Mesenchymal stem cell (in vitro differentiated cells and primary cell): Measurements from ENCODE around the gene TEX36.
"Not testable (repeated sequence)": the region's sequence is repeated elsewhere in the genome, so short reads cannot be mapped to it uniquely, and the experiment has no call there.

ENCODE experiments used
- DNase-seq: peaks from one replicate; pipeline ENCODE4 v3.0.0-alpha.2; 2013
- H2AFZ ChIP-seq: one replicate; pipeline ENCODE4 v1.6.1; 2013; ENCODE audit warnings: low read depth, mild to moderate bottlenecking, control low read depth, inconsistent platforms, low read length, moderate library complexity
- H2AK5ac ChIP-seq: 2 replicates; pipeline ENCODE4 v1.6.1; 2013; ENCODE audit warnings: low read length, moderate library complexity, mild to moderate bottlenecking, inconsistent platforms; ENCODE audit not compliant: severe bottlenecking
- H2BK120ac ChIP-seq: one replicate; pipeline ENCODE4 v1.6.1; 2013; ENCODE audit warnings: low read depth, mild to moderate bottlenecking, inconsistent platforms, low read length, moderate library complexity
- H2BK12ac ChIP-seq, 2 experiments: one replicate each; pipeline ENCODE4 v1.6.1; 2013; ENCODE audit warnings: inconsistent platforms in 2 of 2, low read length in 2 of 2, mild to moderate bottlenecking in 2 of 2, moderate library complexity in 2 of 2, control low read depth in 1 of 2
- H2BK15ac ChIP-seq: one replicate; pipeline ENCODE4 v1.6.1; 2013; ENCODE audit warnings: mild to moderate bottlenecking, low read depth, inconsistent platforms; ENCODE audit not compliant: poor library complexity, severe bottlenecking
- H2BK5ac ChIP-seq: 2 replicates; pipeline ENCODE4 v1.6.1; 2013; ENCODE audit warnings: low read depth, mild to moderate bottlenecking, low read length, control low read depth, inconsistent platforms; ENCODE audit not compliant: poor library complexity, severe bottlenecking
- H3K14ac ChIP-seq, 2 experiments: one replicate each; pipeline ENCODE4 v1.6.1; 2013; ENCODE audit warnings: inconsistent platforms in 2 of 2, low read length in 2 of 2, control low read depth in 1 of 2, mild to moderate bottlenecking in 1 of 2, moderate library complexity in 1 of 2
- H3K18ac ChIP-seq, 2 experiments: one replicate each; pipeline ENCODE4 v1.6.1; 2013; ENCODE audit warnings: inconsistent platforms in 2 of 2, low read length in 2 of 2, control low read depth in 1 of 2, low read depth in 1 of 2, mild to moderate bottlenecking in 1 of 2
- H3K23ac ChIP-seq, 2 experiments: one replicate each; pipeline ENCODE4 v1.6.1; 2013; ENCODE audit warnings: inconsistent platforms in 2 of 2, low read length in 2 of 2, mild to moderate bottlenecking in 2 of 2, moderate library complexity in 2 of 2, control low read depth in 1 of 2
- H3K27ac ChIP-seq: 2 replicates; pipeline ENCODE4 v1.5.1; 2013; ENCODE audit warnings: mild to moderate bottlenecking, moderate library complexity, low read length, control low read depth, inconsistent platforms; ENCODE audit not compliant: poor library complexity, severe bottlenecking
- H3K27me3 ChIP-seq, 2 experiments: 2 replicates each; pipeline versions ENCODE4 v1.6.1 to v1.7.0; 2013; ENCODE audit warnings: low read length in 2 of 2, mild to moderate bottlenecking in 2 of 2, moderate library complexity in 2 of 2, control low read depth in 1 of 2, inconsistent platforms in 1 of 2; ENCODE audit not compliant: control insufficient read depth in 1 of 2, insufficient read depth in 1 of 2
- H3K36me3 ChIP-seq, 2 experiments: 2 replicates each; pipeline versions ENCODE4 v1.6.1 to v1.7.0; 2013; ENCODE audit warnings: low read length in 2 of 2, control low read depth in 1 of 2, inconsistent platforms in 1 of 2, low read depth in 1 of 2, mild to moderate bottlenecking in 1 of 2; ENCODE audit not compliant: insufficient read depth in 2 of 2, control insufficient read depth in 1 of 2
- H3K4ac ChIP-seq, 2 experiments: one replicate each; pipeline ENCODE4 v1.6.1; 2013; ENCODE audit warnings: inconsistent platforms in 2 of 2, low read length in 2 of 2, mild to moderate bottlenecking in 2 of 2, moderate library complexity in 2 of 2, control low read depth in 1 of 2, low read depth in 1 of 2
- H3K4me1 ChIP-seq: 2 replicates; pipeline ENCODE4 v1.6.1; 2013; ENCODE audit warnings: low read depth, low read length, control low read depth; ENCODE audit not compliant: control insufficient read depth, insufficient read depth
- H3K4me2 ChIP-seq: 2 replicates; pipeline ENCODE4 v1.6.1; 2013; ENCODE audit warnings: low read length, mild to moderate bottlenecking, inconsistent platforms; ENCODE audit not compliant: poor library complexity, severe bottlenecking
- H3K4me3 ChIP-seq, 2 experiments: 2 replicates each; pipeline versions ENCODE4 v1.5.1 to v1.7.0; 2013; ENCODE audit warnings: low read length in 2 of 2, mild to moderate bottlenecking in 2 of 2, control low read depth in 1 of 2, low read depth in 1 of 2; ENCODE audit not compliant: insufficient read depth in 1 of 2
- H3K79me1 ChIP-seq: replicated peaks from 2 replicates; pipeline ENCODE4 v1.6.1; 2013; ENCODE audit warnings: mild to moderate bottlenecking, control low read depth, low read length, inconsistent platforms; ENCODE audit not compliant: poor library complexity, severe bottlenecking
- H3K9ac ChIP-seq: 2 replicates; pipeline ENCODE4 v1.7.0; 2013; ENCODE audit warnings: mild to moderate bottlenecking, low read length, moderate library complexity
- H3K9me3 ChIP-seq: 2 replicates; pipeline ENCODE4 v1.7.0; 2013; ENCODE audit warnings: mild to moderate bottlenecking, low read length; ENCODE audit not compliant: control insufficient read depth
- H4K8ac ChIP-seq: one replicate; pipeline ENCODE4 v1.6.1; 2013; ENCODE audit warnings: inconsistent platforms, mild to moderate bottlenecking, low read length, moderate library complexity
- H4K91ac ChIP-seq: one replicate; pipeline ENCODE4 v1.6.1; 2013; ENCODE audit warnings: mild to moderate bottlenecking, low read length, inconsistent platforms
- WGBS: methylation state at CpG from one replicate; pipeline ENCODE4 v1.1.7; 2013; ENCODE audit warnings: mixed read lengths; 5-methylcytosine and 5-hydroxymethylcytosine counted together

Gene TEX36

GRCh38 chr10:125624800-125625199, 58.2 kb downstream of the TEX36 start:
- 83% methylated on average over 7 of the region's 7 CpGs for WGBS
- H3K27ac ChIP-seq, result no peak overlapping the region
- H2BK12ac ChIP-seq, result no peak overlapping the region
- H2AFZ ChIP-seq, result no peak overlapping the region
- no peak overlapping the region for H3K9ac ChIP-seq
- no peaks in the 10 kb centered on the region for H3K4me1 ChIP-seq
- no peak overlapping the region for H3K18ac ChIP-seq
- no peak overlapping the region for H4K91ac ChIP-seq
- H3K4me2 ChIP-seq, result no peak overlapping the region
- H3K79me1 ChIP-seq, result no peaks in the 10 kb centered on the region
- H2BK120ac ChIP-seq, result no peak overlapping the region
- no peak overlapping the region for H2BK15ac ChIP-seq
- no peak overlapping the region for H2AK5ac ChIP-seq
- no peak overlapping the region for H3K14ac ChIP-seq
- H2BK5ac ChIP-seq, result no peak overlapping the region
- no peak overlapping the region for H4K8ac ChIP-seq
- H3K36me3 ChIP-seq, result no peaks in the 10 kb centered on the region
- H3K4me3 ChIP-seq, result no peak overlapping the region
- peaks cover 9% of the 10 kb centered on the region for H3K9me3 ChIP-seq
- no peak overlapping the region for H3K23ac ChIP-seq
- no peak overlapping the region for H3K4ac ChIP-seq
- DNase-seq, result no peak
- H3K27me3 ChIP-seq, result peaks cover 9 to 21% of the 10 kb centered on the region in 2 experiments

DNA sequence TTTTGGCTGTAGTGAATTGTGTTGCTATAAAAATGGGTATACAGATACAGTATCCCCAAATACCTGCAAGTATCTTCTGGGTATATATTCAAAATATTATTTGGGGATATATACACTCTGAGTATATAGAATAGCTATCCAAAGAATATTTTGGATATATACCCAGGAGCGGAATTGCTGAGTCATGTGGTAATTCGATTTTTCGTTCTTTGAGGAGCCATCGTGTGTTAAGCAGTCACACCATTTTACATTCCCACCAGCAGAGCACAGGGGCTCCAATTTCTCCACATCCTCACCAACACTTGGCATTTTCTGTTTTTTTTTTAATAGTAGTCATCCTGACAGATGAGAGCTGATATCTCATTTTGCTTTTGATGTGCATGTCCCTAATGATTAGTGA, 61.9 kb downstream of the TEX36 start:
- no peak for DNase-seq
- Histone ChIP-seq H3K9me3 (peaks cover 9% of the 10 kb centered on the region), H4K8ac (no peak overlapping the region), H2AFZ (no peak overlapping the region), H3K9ac (no peak overlapping the region), H3K4me2 (no peak overlapping the region), H3K14ac (no peak overlapping the region), H4K91ac (no peak overlapping the region), H2BK120ac (no peak overlapping the region), H2BK5ac (no peak overlapping the region), H3K4ac (no peak overlapping the region), H3K36me3 (no peaks in the 10 kb centered on the region), H3K4me3 (no peak overlapping the region), H3K79me1 (no peaks in the 10 kb centered on the region), H3K18ac (no peak overlapping the region), H2BK12ac (no peak overlapping the region), H2BK15ac (no peak overlapping the region), H3K27ac (no peak overlapping the region), H3K4me1 (no peaks in the 10 kb centered on the region), H3K23ac (no peak overlapping the region), H2AK5ac (no peak overlapping the region), H3K27me3 (peaks cover 0 to 5% of the 10 kb centered on the region in 2 experiments)
- WGBS, result 95% methylated on average over 4 of the region's 4 CpGs

- Histone ChIP-seq H2BK5ac (no peak overlapping the region), H3K36me3 (no peaks in the 10 kb centered on the region), H2AFZ (no peak overlapping the region), H3K4me1 (no peaks in the 10 kb centered on the region), H3K27ac (no peak overlapping the region), H2BK12ac (no peak overlapping the region), H3K14ac (no peak overlapping the region), H3K9ac (no peak overlapping the region), H3K9me3 (peaks cover 9% of the 10 kb centered on the region), H3K4me3 (no peak overlapping the region), H4K8ac (no peak overlapping the region), H2BK15ac (no peak overlapping the region), H3K79me1 (no peaks in the 10 kb centered on the region), H2AK5ac (no peak overlapping the region), H3K4ac (no peak overlapping the region), H3K27me3 (peaks cover 0 to 5% of the 10 kb centered on the region in 2 experiments), H3K23ac (no peak overlapping the region), H2BK120ac (no peak overlapping the region), H4K91ac (no peak overlapping the region), H3K4me2 (no peak overlapping the region), H3K18ac (no peak overlapping the region)
- no peak for DNase-seq
- 83% methylated on average over 1 of the region's 1 CpG for WGBS
These were observed 62.6 kb downstream of the TEX36 start for GRCh38 chr10:125620401-125620800.

GRCh38 chr10:125613062-125613461, 69.9 kb downstream of the TEX36 start:
- WGBS, result 74% methylated on average over 6 of the region's 8 CpGs
- not testable (repeated sequence) for H3K36me3 ChIP-seq

More at GRCh38 chr10:125613062-125613461, 69.9 kb downstream of the TEX36 start:
- H3K4me3 ChIP-seq, H2AFZ ChIP-seq, H3K27ac ChIP-seq, H2BK5ac ChIP-seq, H3K18ac ChIP-seq, H3K9ac ChIP-seq, H4K91ac ChIP-seq, H3K4me2 ChIP-seq, H2BK12ac ChIP-seq, H3K4ac ChIP-seq, H2AK5ac ChIP-seq, H3K4me1 ChIP-seq, H2BK15ac ChIP-seq, H2BK120ac ChIP-seq, DNase-seq, H4K8ac ChIP-seq, H3K23ac ChIP-seq, H3K27me3 ChIP-seq, H3K14ac ChIP-seq, H3K79me1 ChIP-seq, H3K9me3 ChIP-seq: not testable (repeated sequence)
